Suppressor macrophage (primary cell): ENCODE data around the gene ARHGAP5.

ENCODE experiments used
- DNase-seq, 4 experiments: peaks; one replicate each; pipeline ENCODE4 v3.0.0-alpha.2; 2020 to 2022
- total RNA-seq, 17 experiments: gene quantifications; one replicate each; lab custom pipeline; 2026; ENCODE audit warnings: mixed read lengths in 6 of 17, inconsistent platforms in 3 of 17; lab: John Stamatoyannopoulos, UW

The ARHGAP5 gene, protein sequence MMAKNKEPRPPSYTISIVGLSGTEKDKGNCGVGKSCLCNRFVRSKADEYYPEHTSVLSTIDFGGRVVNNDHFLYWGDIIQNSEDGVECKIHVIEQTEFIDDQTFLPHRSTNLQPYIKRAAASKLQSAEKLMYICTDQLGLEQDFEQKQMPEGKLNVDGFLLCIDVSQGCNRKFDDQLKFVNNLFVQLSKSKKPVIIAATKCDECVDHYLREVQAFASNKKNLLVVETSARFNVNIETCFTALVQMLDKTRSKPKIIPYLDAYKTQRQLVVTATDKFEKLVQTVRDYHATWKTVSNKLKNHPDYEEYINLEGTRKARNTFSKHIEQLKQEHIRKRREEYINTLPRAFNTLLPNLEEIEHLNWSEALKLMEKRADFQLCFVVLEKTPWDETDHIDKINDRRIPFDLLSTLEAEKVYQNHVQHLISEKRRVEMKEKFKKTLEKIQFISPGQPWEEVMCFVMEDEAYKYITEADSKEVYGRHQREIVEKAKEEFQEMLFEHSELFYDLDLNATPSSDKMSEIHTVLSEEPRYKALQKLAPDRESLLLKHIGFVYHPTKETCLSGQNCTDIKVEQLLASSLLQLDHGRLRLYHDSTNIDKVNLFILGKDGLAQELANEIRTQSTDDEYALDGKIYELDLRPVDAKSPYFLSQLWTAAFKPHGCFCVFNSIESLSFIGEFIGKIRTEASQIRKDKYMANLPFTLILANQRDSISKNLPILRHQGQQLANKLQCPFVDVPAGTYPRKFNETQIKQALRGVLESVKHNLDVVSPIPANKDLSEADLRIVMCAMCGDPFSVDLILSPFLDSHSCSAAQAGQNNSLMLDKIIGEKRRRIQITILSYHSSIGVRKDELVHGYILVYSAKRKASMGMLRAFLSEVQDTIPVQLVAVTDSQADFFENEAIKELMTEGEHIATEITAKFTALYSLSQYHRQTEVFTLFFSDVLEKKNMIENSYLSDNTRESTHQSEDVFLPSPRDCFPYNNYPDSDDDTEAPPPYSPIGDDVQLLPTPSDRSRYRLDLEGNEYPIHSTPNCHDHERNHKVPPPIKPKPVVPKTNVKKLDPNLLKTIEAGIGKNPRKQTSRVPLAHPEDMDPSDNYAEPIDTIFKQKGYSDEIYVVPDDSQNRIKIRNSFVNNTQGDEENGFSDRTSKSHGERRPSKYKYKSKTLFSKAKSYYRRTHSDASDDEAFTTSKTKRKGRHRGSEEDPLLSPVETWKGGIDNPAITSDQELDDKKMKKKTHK (N-terminal part only)
- total RNA-seq: 51.4 to 124 (median 81.9) reads per million in 17 experiments

DNA sequence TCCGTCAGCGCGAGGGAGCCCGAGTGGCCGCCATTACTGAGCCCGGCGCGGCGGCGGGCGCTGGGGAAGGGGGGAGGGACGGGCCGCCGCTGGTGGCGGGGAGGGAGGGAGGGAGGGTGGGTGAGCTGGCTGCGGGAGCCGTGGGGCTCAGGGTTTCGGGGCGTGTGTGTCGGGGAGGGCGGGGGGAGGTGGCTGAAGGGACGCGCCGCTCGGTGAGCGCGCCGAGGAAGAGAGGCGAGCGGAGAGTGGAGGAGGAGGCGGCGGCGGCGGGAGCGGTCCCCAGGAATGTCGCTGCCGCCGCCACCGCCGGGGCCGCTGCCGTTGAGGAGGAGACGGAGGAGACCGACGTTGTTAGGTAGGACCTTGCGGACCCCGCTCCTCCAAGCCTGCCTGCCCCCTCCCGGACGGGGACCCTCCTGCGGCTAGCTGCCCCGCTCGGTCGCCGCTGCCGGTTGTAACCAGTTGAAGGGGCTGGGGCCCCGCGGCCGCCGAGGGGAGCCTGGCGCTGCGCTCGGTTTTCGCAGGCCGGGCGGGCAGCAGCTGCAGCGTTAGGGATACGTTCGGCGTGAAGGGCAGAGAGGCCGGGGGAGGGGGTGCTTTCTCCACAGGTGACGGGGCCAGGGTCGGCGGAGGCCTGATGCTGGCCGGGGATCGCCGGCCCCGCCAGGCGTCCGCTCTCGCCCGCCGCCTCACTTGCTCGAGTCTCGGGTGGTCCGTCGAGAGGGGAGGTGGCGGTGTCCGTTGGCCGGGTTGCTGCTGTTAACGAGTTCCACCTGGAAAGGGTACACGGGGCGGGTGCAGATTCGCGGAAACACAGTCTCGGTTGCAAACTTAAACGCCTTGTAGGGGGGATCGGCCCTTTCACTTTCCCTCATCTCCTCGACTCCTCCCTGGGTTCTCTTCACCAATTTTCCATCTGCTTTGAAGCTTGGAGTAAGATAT lies at the start of gene ARHGAP5:
ARHGAP5 (plus strand) TSS at position 224 of the 942 bp plus-strand sequence. CDS start 13,366 bp downstream, outside the sequence.
- DNase-seq: no peak

DNA sequence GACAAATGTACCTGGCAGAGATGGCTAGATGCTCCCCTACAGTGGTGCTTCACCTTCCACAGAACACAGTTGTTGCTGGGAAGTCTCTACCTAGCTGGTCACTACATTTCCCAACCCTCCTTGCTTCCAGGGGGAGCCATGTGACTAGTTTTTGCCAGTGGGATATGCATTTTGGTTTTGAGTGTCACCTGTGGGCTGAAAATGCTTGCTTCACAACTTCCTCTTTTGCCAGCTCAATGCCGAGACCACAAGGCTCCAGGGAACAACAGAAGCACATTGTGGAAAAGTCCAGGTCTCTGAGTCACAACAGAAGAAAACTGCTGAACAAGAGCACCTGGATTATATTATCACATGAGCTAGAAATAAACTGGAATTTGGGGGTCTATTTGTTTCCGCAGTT lies 48.5 kb upstream of the ARHGAP5 start:
- peak in 2 of 4 experiments; percentile 11 to 14 for DNase-seq

DNA sequence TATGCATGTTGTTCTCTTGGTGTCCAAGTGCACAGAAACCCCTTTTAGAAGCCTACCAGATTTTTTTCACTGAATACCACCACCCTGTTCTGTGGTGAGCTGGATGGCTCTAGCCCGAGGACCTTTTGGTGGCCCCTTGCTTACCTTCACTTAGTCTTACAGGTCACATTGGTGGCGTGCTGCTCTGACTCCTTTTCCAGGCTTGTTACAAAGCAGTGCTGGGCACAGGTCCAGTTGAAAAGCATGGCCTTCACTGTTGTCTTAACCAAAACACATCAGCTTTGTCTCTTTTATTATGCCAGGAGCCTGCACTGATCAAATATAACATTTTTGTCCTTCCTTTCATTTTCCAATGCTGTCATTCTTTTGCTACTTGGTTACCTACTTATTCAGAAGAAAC lies 43.6 kb upstream of the ARHGAP5 start:
- DNase-seq: no peak

DNA sequence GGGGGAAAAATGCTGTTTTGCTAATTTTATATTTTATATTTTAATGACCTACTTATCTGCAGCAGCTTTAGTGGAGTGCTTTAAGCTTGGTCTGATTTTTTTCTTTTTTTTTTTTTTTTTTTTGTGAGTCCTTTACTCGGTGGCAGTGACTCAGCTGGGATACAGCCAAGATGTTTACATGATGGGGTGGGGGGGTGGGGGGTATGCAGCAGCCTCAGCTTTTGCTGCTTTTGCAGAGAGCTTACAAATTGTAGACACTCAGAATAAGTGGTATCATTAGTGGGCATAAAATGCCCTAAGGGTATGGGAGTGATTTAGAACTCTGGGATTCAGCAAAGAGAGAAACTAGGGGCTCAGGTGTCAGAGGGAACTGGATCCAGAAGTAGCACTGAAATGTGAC lies 38.2 kb upstream of the ARHGAP5 start:
- no peak for DNase-seq

DNA sequence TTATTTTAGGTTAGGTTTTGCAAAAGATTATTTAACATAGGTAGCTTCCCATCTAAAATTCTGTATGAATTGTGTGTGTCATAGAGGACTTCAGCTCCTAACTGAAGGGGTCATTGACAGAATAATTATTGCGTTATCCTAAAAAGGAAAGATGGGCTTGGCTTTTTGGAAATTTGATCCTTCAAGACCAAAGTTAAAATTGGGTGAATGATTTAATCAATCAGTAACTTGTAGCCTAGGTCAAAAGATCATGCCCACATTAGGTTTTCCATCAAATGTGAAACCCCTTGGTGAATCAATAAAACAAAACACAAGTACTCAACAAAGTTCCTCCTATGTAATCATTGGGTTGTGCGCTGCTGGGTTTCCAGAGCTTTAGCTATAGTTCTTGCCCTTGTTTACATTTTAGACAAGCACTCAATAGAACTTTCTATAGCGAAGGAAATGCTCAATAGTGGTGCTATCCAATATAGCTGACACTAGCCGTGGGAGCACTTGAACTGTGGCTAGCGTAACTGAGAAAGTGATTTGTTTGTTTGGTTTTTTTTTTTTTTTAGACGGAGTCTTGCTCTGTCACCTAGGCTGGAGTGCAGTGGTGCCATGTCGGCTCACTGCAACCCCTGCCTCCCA lies 37.6 kb upstream of the ARHGAP5 start:
- no peak for DNase-seq

DNA sequence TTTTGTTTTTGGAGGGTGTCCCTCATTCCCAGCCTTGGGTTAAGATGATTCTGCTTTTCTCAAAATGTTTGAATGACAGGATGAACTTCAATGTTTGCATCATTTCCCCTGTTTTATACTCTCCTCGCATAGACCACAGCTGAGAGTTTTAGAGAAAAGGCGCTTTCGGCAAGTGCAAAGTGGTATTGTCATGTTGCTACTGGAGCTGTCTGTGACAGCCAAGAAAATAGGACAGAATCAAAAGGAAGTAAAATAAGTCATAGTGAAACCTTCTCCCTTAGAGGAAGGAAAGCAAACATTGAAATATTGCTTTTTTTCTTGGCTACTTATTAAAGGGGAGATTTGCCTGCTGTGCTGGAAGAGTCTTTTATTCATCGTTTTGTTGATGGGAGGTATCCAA lies 33.5 kb upstream of the ARHGAP5 start:
- DNase-seq: peak; percentile 8 to 55 (median 27)

DNA sequence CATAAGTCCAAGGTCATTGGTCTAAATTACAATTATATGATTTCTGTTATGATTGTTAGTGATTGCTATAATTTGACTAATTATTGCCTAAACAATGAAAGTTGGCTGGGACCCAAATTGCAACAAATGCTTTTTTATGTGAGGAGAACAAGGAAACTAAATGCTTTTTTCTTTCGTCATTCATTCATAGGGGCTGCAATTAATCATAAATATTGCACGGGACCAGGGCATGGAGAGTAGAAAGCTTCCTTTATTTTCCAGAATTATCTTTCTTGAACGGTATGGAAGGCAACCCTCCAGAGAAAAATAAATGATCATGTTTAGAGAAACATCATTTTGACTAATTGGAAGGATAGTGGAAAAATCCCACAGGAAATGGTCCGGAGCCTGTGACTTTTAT lies 32.6 kb upstream of the ARHGAP5 start:
- no peak for DNase-seq

DNA sequence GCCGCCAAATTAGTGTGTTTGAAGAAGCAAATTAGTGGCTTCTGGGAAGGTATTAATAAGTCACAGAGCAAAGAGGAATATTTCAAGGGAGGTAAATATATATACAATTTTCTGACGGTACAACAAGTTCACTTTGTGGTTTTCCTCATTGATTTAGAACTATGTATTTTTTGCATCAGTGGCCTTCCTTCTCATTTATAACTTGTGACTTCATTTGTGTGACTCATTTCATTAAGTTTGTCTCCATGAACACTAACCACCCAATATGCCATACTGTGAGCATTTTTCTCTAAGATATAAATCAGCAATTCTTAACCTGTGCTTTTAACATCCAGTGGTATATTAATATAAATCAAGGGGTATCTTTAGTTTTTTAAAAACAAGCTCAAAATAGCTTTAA lies 29.3 kb upstream of the ARHGAP5 start:
- peak in 2 of 4 experiments; percentile 12 to 29 for DNase-seq

DNA sequence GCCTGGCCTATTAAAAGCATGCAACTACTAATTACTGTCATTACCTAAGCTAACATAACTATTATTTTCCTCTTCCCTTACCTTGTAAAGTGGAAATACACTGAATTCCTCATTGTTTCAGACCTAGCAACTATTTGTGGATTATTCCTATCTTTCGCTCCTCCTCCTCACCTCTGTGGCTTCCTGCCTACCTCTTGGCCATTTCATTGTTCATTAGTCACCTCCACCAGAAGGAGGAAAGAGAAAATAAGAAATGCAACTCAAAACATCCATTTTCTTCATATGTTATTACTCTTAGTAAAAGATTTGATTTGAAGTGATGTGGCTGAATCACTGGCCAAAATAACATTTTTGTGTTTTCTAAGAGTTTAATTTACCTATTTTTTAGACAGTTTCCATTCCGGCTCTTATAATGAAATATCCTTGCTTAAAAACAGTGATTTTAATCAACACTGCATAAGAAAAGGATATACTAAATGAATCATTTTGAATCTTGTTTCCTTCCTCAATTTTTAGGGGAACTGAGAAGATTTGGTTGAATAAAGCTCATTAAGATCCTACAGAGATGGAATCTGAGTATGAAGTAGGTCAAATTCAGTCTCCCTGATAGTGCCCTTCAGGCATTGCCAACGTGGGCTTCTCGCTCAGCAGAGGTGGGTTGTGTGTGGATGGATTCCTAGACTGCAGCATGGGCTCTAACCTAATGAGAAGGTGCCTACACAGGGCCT lies 27.6 kb upstream of the ARHGAP5 start:
- DNase-seq: peak in 3 of 4 experiments; percentile 2 to 66 (median 66)

DNA sequence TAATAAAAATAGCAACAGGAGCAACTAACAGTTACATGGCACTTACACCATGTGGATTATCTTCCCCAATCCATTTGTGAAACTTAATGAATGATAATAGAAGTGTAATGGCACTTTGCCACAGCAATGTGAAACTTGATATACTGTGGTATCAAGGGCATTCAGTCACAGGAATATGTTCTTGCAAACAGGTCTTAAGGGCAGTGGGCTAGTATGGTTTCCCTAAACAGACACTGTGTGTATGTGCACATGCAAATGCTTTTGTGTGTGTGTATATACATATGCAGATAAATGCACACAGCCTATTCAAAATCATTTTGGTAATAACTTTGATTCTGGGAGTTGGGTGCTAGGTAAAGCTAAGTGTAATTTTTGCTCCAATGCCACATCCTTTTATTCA lies 26.2 kb upstream of the ARHGAP5 start:
- DNase-seq: no peak

DNA sequence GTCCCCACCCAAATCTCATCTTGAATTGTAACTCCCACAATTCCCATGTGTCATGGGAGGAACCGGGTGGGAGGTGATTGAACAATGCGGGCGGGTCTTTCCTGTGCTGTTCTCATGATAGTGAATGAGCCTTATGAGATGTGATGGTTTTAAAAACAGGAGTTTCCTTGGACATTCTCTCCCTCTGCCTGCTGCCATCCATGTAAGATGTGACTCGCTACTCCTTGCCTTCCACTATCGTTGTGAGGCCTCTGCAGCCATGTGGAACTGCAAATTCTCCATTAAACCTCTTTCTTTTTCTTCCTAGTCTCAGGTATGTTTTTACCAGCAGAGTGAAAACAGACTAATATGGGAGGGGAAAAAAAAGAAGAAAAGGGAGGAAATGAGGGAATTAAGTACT lies 22.6 kb upstream of the ARHGAP5 start:
- DNase-seq: no peak

DNA sequence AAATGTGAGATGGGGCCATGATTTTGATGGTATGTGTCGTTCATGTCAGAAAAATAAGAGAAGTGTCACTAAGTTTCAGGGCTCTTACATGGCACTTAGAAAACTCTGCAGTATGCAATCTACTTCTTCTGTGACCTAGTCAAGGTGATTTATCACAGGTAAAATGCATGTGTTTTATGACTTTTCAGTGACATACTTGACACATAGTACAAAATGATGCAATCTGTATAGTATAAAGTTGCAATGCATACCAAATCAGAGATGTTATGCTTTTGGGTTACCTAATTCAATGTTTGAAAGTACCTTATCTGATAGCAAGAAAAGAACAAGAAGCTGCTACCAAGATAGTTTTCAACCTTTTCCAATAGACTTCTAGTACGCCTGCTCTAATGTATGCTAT lies 21.9 kb upstream of the ARHGAP5 start:
- no peak for DNase-seq

DNA sequence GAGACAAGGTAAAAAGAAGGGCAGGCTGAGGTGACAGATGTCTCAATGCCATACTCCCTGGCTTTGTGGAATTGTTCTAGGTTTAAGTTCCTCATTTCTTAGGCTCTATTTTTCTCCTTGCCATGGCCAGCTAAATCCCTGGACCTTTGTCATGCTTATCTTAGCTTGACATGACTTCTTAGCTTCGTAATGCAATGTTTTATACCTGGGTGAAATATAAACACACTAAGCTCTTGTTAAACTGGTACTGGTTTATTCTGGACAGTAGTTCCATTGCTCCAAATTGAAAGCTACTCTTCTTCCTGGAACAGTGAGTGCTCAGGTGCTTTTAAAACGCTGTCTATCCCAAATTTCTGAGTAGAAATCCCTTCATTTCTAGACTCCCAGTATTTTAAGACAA lies 17.4 kb upstream of the ARHGAP5 start:
- no peak for DNase-seq

DNA sequence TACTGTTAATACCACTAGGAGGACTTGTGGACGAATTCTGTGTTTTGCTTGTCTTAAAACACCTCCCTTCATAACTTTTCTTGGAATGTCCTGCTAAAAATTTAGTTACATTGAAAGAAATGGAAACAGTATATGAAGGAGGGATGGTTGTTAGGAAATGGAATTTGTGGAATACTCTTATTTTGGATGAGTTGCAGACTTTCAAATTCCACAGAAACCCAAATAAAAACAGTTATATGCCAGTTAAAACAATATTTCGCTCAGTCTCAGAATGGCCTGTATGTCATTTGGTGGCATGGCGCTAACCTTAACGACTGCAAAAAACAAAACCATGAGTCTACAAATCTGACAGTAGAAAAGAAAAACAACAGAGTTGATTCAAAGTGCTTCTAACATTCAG lies 12.2 kb upstream of the ARHGAP5 start:
- DNase-seq: no peak

DNA sequence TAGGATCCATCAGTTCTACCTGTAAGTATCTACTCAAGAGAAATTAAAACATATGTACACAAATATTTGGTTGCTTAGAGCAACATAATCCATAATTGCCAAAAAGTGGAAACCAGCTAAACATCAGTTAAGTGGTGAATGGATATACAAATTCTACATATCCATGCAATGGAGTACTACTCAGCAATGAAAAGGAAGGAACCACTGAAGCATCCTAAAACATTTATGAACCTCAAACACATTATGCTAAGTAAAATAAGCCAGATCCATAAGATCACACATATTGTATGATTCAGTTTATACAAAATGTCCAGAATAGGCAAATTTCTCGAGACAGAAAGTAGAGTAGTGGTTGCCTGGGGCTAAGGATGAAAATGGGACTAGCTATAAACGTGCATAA lies 8.4 kb upstream of the ARHGAP5 start:
- no peak for DNase-seq

DNA sequence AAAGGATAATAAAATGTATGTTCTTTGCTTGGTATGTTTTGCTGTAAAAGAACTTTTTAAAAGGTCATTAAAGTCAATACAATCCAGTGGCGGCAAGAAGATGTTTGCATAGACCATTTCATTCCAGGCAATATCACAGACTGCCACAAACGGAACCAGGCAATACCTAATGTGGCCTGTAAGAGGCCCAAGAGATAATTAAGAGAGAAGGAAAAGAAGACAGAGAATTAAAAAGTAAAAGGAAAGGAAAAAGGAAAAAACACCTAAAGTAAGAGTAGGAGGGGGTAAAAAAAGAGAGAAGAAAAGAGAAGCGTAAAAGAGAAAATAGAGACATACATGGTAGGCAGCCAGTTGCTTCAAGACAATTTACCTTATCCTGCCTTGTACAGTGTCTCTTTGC lies 6.8 kb upstream of the ARHGAP5 start:
- DNase-seq: no peak

DNA sequence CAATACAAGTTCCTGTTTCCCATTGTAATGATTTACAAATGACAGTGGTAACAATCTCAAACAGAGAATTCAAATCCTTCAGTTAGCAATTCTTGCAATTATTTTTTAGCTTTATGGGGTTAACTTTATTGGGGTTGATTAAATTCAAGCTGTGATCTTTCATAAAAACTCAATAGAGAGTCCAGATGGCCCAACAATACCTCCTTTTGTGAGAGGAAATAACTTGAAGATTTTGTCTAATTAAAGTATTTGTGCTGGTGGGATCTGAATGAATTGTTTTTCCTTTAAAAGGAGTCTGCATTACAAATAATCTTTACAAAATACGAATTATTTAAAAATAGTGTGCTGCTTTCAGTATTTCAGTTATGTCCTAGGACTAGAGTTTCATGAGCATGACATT lies 4.4 kb upstream of the ARHGAP5 start:
- DNase-seq: no peak

DNA sequence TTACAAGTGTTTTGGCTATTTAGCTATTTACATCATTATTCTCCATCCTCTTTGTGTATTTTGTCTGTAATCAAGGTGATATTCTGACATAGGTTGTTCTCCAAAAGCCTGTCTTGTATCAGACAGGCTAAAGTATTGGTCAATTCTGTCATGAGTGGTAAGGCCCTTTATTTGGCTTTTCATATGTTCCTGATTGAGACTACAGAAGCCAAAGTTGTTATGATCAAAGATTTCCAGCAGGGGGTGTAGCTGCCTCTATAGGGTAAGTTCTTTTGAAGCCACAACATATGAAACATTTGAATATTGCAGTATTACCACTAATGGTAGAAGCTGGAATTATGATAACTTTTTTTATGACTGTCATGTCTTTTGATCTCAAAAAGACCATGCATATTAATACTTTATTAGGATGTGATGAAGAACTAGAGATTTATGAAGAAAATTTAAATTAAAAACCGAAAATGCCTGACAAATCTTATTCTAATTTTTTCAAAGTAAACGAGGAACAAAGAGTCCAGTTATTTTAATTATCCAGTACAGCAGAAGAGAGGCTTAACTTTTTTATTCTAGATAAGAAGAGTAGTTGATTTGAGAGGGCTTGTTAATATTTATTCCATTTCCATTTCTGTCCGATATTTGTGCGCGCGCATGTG lies 3.4 kb upstream of the ARHGAP5 start:
- DNase-seq: peak; percentile 85 to 92 (median 88)

DNA sequence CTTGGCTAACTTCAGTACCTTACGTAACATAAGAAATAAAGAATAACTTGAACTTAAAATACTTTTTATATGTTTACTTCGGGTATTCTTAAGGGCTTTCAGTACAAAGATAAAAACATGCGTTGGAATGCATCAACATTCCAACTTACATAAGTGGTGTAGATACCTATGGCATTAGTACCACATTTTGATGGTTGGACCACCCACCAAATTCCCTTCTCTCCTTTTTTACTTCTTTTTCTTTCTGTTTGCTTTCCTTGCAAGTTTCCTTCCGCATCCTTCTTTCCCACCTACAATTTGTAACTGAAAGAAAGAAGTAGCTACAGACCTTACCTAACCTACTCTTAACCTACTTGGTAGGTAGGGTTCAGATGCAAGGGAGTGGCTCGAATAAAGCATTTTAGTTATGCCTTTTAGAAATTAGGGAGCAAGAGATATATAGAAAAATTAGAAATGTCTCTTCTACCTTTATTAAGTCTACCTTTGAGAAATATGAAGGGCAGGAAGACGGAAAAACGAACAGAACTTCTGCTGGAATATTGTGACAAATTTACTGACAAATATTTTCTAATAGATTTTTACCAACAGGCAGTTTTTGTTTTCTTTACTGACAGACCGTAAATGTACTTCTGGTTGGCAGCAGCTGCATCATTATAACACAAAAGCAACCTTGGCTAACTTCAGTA lies 2.1 kb upstream of the ARHGAP5 start:
- peak in 1 of 4 experiments; percentile 8 for DNase-seq
